H1 (cell line): ENCODE data around the gene ANKRD12. TPM values are rescaled to one million over a fixed set of nuclear protein-coding genes. Genes with fewer than 3 reads are reported as not detected.

ENCODE experiments used
- CTCF ChIA-PET: fragments of 300-600 bp; sonication (Branson Sonifier 250); formaldehyde crosslinking; loops from one replicate; lab custom pipeline; 2021; ENCODE audit not compliant: partially characterized antibody; lab: Charles Lee
- POLR2A ChIA-PET: fragments of 300-600 bp; sonication (Branson Sonifier 250); formaldehyde crosslinking; loops from one replicate; lab custom pipeline; 2021; ENCODE audit warnings: inconsistent platforms; ENCODE audit not compliant: partially characterized antibody; lab: Charles Lee
- DNase-seq, 2 experiments: peaks; one replicate each; pipeline versions ENCODE4 v3.0.0 to v3.0.0-alpha.2; 2010 to 2022; ENCODE audit warnings: low spot score in 2 of 2, low read depth in 1 of 2, mixed read lengths in 1 of 2
- FAIRE-seq: peaks from 2 replicates; lab custom pipeline; 2011; peaks lifted over from hg19 to GRCh38; lab: Jason Lieb, UNC
- H2AFZ ChIP-seq: 2 replicates; pipeline ENCODE4 v1.8.1; 2012; ENCODE audit warnings: low read length, inconsistent platforms
- H2AK5ac ChIP-seq: 2 replicates; pipeline ENCODE4 v1.6.1; 2013; ENCODE audit warnings: low read depth, low read length
- H2BK120ac ChIP-seq: replicated peaks from 2 replicates; pipeline ENCODE3; 2013; ENCODE audit warnings: low read depth, low read length, inconsistent platforms
- H2BK12ac ChIP-seq: 2 replicates; pipeline ENCODE4 v1.6.1; 2013; ENCODE audit warnings: low read depth, low read length
- H2BK15ac ChIP-seq: 2 replicates; pipeline ENCODE4 v1.6.1; 2013; ENCODE audit warnings: low read length
- H2BK20ac ChIP-seq: 2 replicates; pipeline ENCODE4 v1.6.1; 2013; ENCODE audit warnings: low read length
- H2BK5ac ChIP-seq: 2 replicates; pipeline ENCODE4 v1.6.1; 2013; ENCODE audit warnings: low read depth, low read length
- H3K14ac ChIP-seq: 2 replicates; pipeline ENCODE4 v1.6.1; 2013; ENCODE audit warnings: inconsistent platforms; ENCODE audit not compliant: insufficient read length
- H3K18ac ChIP-seq: 2 replicates; pipeline ENCODE4 v1.6.1; 2013; ENCODE audit warnings: low read length; ENCODE audit errors: extremely low read depth
- H3K23ac ChIP-seq: 2 replicates; pipeline ENCODE4 v1.6.1; 2013; ENCODE audit warnings: inconsistent platforms; ENCODE audit not compliant: insufficient read length
- H3K23me2 ChIP-seq: 2 replicates; pipeline ENCODE4 v1.6.1; 2013; ENCODE audit warnings: low read depth, low read length
- H3K27ac ChIP-seq: 2 replicates; pipeline ENCODE4 v1.6.1; 2011; ENCODE audit warnings: low read depth, low read length, inconsistent platforms
- H3K27me3 ChIP-seq, 4 experiments: replicated peaks in 1 of 4; 1 replicate in 1 of 4; 2 replicates in 3 of 4; pipeline versions ENCODE4 v1.6.1 to v1.8.1; 2011 to 2013; ENCODE audit warnings: low read length in 3 of 4, mild to moderate bottlenecking in 3 of 4, inconsistent platforms in 2 of 4, mixed read lengths in 2 of 4, moderate library complexity in 1 of 4; ENCODE audit not compliant: control insufficient read depth in 3 of 4, insufficient read depth in 3 of 4; ENCODE audit errors: extremely low read depth in 1 of 4
- H3K36me3 ChIP-seq, 4 experiments: 2 replicates each; pipeline versions ENCODE4 v1.6.1 to v1.8.1; 2011 to 2013; ENCODE audit warnings: mild to moderate bottlenecking in 4 of 4, low read length in 3 of 4, moderate library complexity in 2 of 4, control low read depth in 1 of 4, inconsistent platforms in 1 of 4; ENCODE audit not compliant: insufficient read depth in 4 of 4, control insufficient read depth in 2 of 4
- H3K4ac ChIP-seq: replicated peaks from 2 replicates; pipeline ENCODE3; 2013; ENCODE audit warnings: low read length, low read depth, mixed read lengths, inconsistent platforms; ENCODE audit not compliant: insufficient read length
- H3K4me1 ChIP-seq, 4 experiments: replicated peaks in 1 of 4; 1 replicate in 1 of 4; 2 replicates in 3 of 4; pipeline versions ENCODE4 v1.6.1 to v1.8.1; 2011 to 2013; ENCODE audit warnings: low read length in 3 of 4, inconsistent platforms in 2 of 4, mixed read lengths in 1 of 4; ENCODE audit not compliant: insufficient read depth in 4 of 4, control insufficient read depth in 3 of 4
- H3K4me2 ChIP-seq, 2 experiments: 2 replicates each; pipeline versions ENCODE4 v1.6.1 to v1.8.1; 2011 to 2013; ENCODE audit warnings: low read depth in 2 of 2, low read length in 2 of 2, control low read depth in 1 of 2, inconsistent platforms in 1 of 2, mild to moderate bottlenecking in 1 of 2; ENCODE audit not compliant: insufficient read depth in 1 of 2
- H3K4me3 ChIP-seq, 4 experiments: fragments of 200-600, 300-600 bp in 1 of 4; sonication (generic), shearing (Covaris generic), sonication (Bioruptor Twin) in 1 of 4; 2 replicates each; pipeline versions ENCODE4 v1.5.1 to v1.8.1; 2011 to 2016; ENCODE audit warnings: low read length in 4 of 4, low read depth in 3 of 4, control low read depth in 2 of 4, inconsistent platforms in 2 of 4, mild to moderate bottlenecking in 2 of 4, mixed read lengths in 1 of 4, moderate library complexity in 1 of 4; ENCODE audit not compliant: insufficient read depth in 2 of 4; ENCODE audit errors: extremely low read depth in 1 of 4
- H3K56ac ChIP-seq: replicated peaks from 2 replicates; pipeline ENCODE3; 2013; ENCODE audit warnings: low read depth, mild to moderate bottlenecking, mixed read lengths, low read length, inconsistent platforms; ENCODE audit not compliant: insufficient read length
- H3K79me1 ChIP-seq: 2 replicates; pipeline ENCODE4 v1.6.1; 2013; ENCODE audit warnings: low read depth, low read length, control low read depth
- H3K79me2 ChIP-seq, 2 experiments: 2 replicates each; pipeline versions ENCODE4 v1.6.1 to v1.8.1; 2012 to 2013; ENCODE audit warnings: low read length in 2 of 2, mild to moderate bottlenecking in 2 of 2, inconsistent platforms in 1 of 2; ENCODE audit not compliant: insufficient read depth in 2 of 2, control insufficient read depth in 1 of 2
- H3K9ac ChIP-seq, 4 experiments: replicated peaks in 1 of 4; 1 replicate in 1 of 4; 2 replicates in 3 of 4; pipeline versions ENCODE4 v1.6.1 to v1.8.1; 2011 to 2013; ENCODE audit warnings: low read depth in 3 of 4, low read length in 3 of 4, control low read depth in 2 of 4, mild to moderate bottlenecking in 2 of 4, moderate library complexity in 2 of 4, inconsistent platforms in 1 of 4; ENCODE audit errors: extremely low read depth in 1 of 4
- H3K9me3 ChIP-seq, 2 experiments: 2 replicates each; pipeline versions ENCODE4 v1.6.1 to v1.8.1; 2012 to 2013; ENCODE audit warnings: mild to moderate bottlenecking in 2 of 2, moderate library complexity in 2 of 2, control low read depth in 1 of 2, inconsistent platforms in 1 of 2, low read depth in 1 of 2, low read length in 1 of 2, mixed read lengths in 1 of 2; ENCODE audit not compliant: insufficient read depth in 2 of 2
- H4K20me1 ChIP-seq, 2 experiments: replicated peaks in 1 of 2; 2 replicates each; pipeline versions ENCODE3 to v1.8.1; 2011 to 2013; ENCODE audit warnings: inconsistent platforms in 2 of 2, low read length in 2 of 2, mild to moderate bottlenecking in 1 of 2; ENCODE audit not compliant: insufficient read depth in 2 of 2, control insufficient read depth in 1 of 2
- H4K5ac ChIP-seq: 2 replicates; pipeline ENCODE4 v1.6.1; 2013; ENCODE audit warnings: low read length, low read depth, mixed read lengths, inconsistent platforms; ENCODE audit not compliant: insufficient read length
- H4K8ac ChIP-seq: 2 replicates; pipeline ENCODE4 v1.8.0; 2013; ENCODE audit warnings: mild to moderate bottlenecking, moderate library complexity, low read length, inconsistent platforms; ENCODE audit not compliant: insufficient read depth; ENCODE audit errors: extremely low read depth
- H4K91ac ChIP-seq: replicated peaks from 2 replicates; pipeline ENCODE3; 2013; ENCODE audit warnings: low read length, mixed read lengths, inconsistent platforms; ENCODE audit not compliant: insufficient read length
- CREB1 ChIP-seq: IDR thresholded peaks from 2 replicates; pipeline ENCODE4 v1.6.1; 2012; ENCODE audit warnings: inconsistent platforms
- JUN ChIP-seq: IDR thresholded peaks from 2 replicates; pipeline ENCODE4 v1.6.1; 2011; ENCODE audit warnings: low read depth, mild to moderate bottlenecking, improper control_type of control experiment, low read length
- KDM5A ChIP-seq: fragments of 200-600 bp; IDR thresholded peaks from 2 replicates; pipeline ENCODE4 v1.7.1; 2012; ENCODE audit warnings: mild to moderate bottlenecking, low read length, inconsistent platforms, mixed read lengths
- MAFK ChIP-seq: IDR thresholded peaks from 2 replicates; pipeline ENCODE4 v1.6.1; 2012; ENCODE audit warnings: low read depth, mild to moderate bottlenecking, improper control_type of control experiment, low read length
- NANOG ChIP-seq: IDR thresholded peaks from 2 replicates; pipeline ENCODE4 v1.6.1; 2011; ENCODE audit warnings: low read length, low read depth, mild to moderate bottlenecking, inconsistent platforms; ENCODE audit not compliant: insufficient read depth, poor library complexity, severe bottlenecking
- RAD21 ChIP-seq, 2 experiments: IDR thresholded peaks in 1 of 2; conservative IDR thresholded peaks in 1 of 2; 2 replicates each; pipeline ENCODE4 v1.6.1; 2011; ENCODE audit warnings: low read depth in 2 of 2, low read length in 2 of 2, improper control_type of control experiment in 1 of 2, inconsistent platforms in 1 of 2, mild to moderate bottlenecking in 1 of 2, moderate library complexity in 1 of 2
- TCF12 ChIP-seq: IDR thresholded peaks from 2 replicates; pipeline ENCODE4 v1.6.1; 2011; ENCODE audit warnings: low read depth, mild to moderate bottlenecking, low read length
- WGBS, 2 experiments: shearing (Covaris generic) in 1 of 2; methylation state at CpG; one replicate each; pipeline versions ENCODE4 v1.1.6 to v1.1.7; 2013 to 2015; ENCODE audit warnings: low lambda C conversion rate in 2 of 2, mixed read lengths in 2 of 2, inconsistent platforms in 1 of 2, low coverage in 1 of 2, missing lambda C conversion rate in 1 of 2; ENCODE audit not compliant: insufficient replicate concordance in 2 of 2, insufficient coverage in 1 of 2, insufficient read length in 1 of 2; ENCODE audit errors: extremely low coverage in 1 of 2, missing lambda C conversion rate in 1 of 2; 5-methylcytosine and 5-hydroxymethylcytosine counted together
- polyA plus RNA-seq, 7 experiments: library from polyadenylated mRNA; depleted of rRNA in 3 of 7; stranded (reverse) in 5 of 7; unstranded in 2 of 7; fragments of >200 nt in 5 of 7; fragments of 200-250 nt in 2 of 7; gene quantifications; 1 replicate in 5 of 7; 2 replicates in 1 of 7; 4 replicates in 1 of 7; pipeline versions ENCODE4 v1.2.1 to v1.2.3, GENCODE V29; 2011 to 2013; ENCODE audit warnings: missing spikeins in 2 of 7, mixed read lengths in 2 of 7
- total RNA-seq: library from RNA; stranded (reverse); fragmentation: NEBNext Ultra II Directional; extraction: Animal tissue kit (Norgen Biotek cat#: 25700); gene quantifications from 2 replicates; pipeline ENCODE4 v1.2.1, GENCODE V29; 2021
- TF ChIP-seq, protein P1 (sequence below): IDR thresholded peaks from 2 replicates; pipeline ENCODE4 v1.6.1; 2012; ENCODE audit warnings: inconsistent platforms
- TF ChIP-seq, protein P2 (sequence below): IDR thresholded peaks from 2 replicates; pipeline ENCODE4 v1.6.1; 2012; ENCODE audit warnings: low read length, inconsistent platforms

ANKRD12 gene
- total and polyA plus RNA-seq, 2 of the 8 experiments (the other 6 are each of a cell fraction or from before 2014, with no cell fraction given), result 2.6 to 37.9 TPM

DNA sequence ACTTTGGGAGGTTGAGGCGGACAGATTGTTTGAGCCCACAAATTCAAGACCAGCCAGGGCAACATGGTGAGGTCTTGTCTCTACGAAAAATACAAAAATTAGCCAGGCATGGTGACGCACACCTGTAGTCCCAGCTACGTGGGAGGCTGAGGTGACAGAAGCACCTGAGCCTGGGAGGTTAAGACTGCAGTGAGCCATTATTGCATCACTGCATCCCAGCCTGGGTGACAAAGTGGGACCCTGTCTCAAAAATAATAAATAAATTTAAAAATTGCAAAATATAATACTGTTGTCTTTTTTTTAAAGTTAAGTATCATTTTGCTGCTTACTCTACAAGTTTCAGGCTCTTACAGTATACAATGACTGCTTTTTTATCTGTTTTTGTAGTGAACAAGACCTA is 4.0 kb upstream of the ANKRD12 start:
- CTCF ChIA-PET, result interaction anchor here (0.6 to 1.1 kb wide), 3 partner anchors 27 to 59 kb away, joined by 3 read pairs; no protein-coding TSS in a partner anchor

More for the DNA sequence above, 4.0 kb upstream of the ANKRD12 start:
- H3K79me2 ChIP-seq, result peaks cover 0 to 5% of the 10 kb centered on the region in 2 experiments; a peak in 2 of 4 replicates
- H2BK20ac ChIP-seq, result no peak overlapping the region
- H4K5ac ChIP-seq, result no peak overlapping the region
- no peak overlapping the region for H3K4me2 ChIP-seq
- H3K27ac ChIP-seq, result no peak overlapping the region
- H3K4me1 ChIP-seq, result 0 out of 7 replicates have a peak, but pooled peaks cover 0 to under 1% (median 0%) of the 10 kb centered on the region in 4 experiments
- H3K23ac ChIP-seq, result no peak overlapping the region
- no peak overlapping the region for H2BK5ac ChIP-seq
- no peak for TF ChIP-seq RAD21 (IDR thresholded peaks at IDR 0.05 in 1 of 2, conservative IDR thresholded peaks at IDR 0.05 in 1 of 2; ENCODE audit: low read depth in 2 of 2, low read length in 2 of 2)
- no peak for TF ChIP-seq KDM5A
- TF ChIP-seq CREB1, result no peak
- TF ChIP-seq NANOG, result no peak
- TF ChIP-seq JUN, result no peak
- TF ChIP-seq, protein P1, sequence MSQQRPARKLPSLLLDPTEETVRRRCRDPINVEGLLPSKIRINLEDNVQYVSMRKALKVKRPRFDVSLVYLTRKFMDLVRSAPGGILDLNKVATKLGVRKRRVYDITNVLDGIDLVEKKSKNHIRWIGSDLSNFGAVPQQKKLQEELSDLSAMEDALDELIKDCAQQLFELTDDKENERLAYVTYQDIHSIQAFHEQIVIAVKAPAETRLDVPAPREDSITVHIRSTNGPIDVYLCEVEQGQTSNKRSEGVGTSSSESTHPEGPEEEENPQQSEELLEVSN, result no peak
- TF ChIP-seq, protein P2, sequence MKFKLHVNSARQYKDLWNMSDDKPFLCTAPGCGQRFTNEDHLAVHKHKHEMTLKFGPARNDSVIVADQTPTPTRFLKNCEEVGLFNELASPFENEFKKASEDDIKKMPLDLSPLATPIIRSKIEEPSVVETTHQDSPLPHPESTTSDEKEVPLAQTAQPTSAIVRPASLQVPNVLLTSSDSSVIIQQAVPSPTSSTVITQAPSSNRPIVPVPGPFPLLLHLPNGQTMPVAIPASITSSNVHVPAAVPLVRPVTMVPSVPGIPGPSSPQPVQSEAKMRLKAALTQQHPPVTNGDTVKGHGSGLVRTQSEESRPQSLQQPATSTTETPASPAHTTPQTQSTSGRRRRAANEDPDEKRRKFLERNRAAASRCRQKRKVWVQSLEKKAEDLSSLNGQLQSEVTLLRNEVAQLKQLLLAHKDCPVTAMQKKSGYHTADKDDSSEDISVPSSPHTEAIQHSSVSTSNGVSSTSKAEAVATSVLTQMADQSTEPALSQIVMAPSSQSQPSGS, result no peak
- TF ChIP-seq MAFK, result no peak
- TF ChIP-seq TCF12, result no peak
- no peak for FAIRE-seq
- H2BK12ac ChIP-seq, result no peak overlapping the region
- POLR2A ChIA-PET, result interaction anchor here (0.9 to 1.4 kb wide), 3 partner anchors 9 to 23 kb away, joined by 3 to 4 read pairs (median 4); no protein-coding TSS in a partner anchor
- no peak overlapping the region for H4K91ac ChIP-seq
- H3K4me3 ChIP-seq, result no peak overlapping the region
- no peaks in the 10 kb centered on the region for H3K27me3 ChIP-seq
- H3K9ac ChIP-seq, result no peak overlapping the region
- H3K36me3 ChIP-seq, result peaks cover 9 to 73% (median 31%) of the 10 kb centered on the region in 4 experiments
- no peak overlapping the region for H3K18ac ChIP-seq
- no peak overlapping the region for H3K56ac ChIP-seq
- peaks cover 5% of the 10 kb centered on the region for H3K23me2 ChIP-seq
- 95% methylated on average over 4 of the region's 4 CpGs; no CpG with 5 or more reads in 1 of the 2 experiments for WGBS, 2 experiments
- H2BK120ac ChIP-seq, result no peak overlapping the region
- H3K14ac ChIP-seq, result no peak overlapping the region
- DNase-seq, result no peak
- H2AFZ ChIP-seq, result no peak overlapping the region
- H3K9me3 ChIP-seq, result no peaks in the 10 kb centered on the region
- peaks cover 0 to 4% of the 10 kb centered on the region in 2 experiments for H4K20me1 ChIP-seq
- H2BK15ac ChIP-seq, result no peak overlapping the region
- no peak overlapping the region for H3K4ac ChIP-seq
- no peak overlapping the region for H2AK5ac ChIP-seq
- H3K79me1 ChIP-seq, result peaks cover under 1% of the 10 kb centered on the region; the same call in 1 of the 2 replicates
- no peak overlapping the region for H4K8ac ChIP-seq
